GM18868 (cell line): ENCODE measurements around the gene SDR9C7.
"Not testable (repeated sequence)": the region's sequence is repeated elsewhere in the genome, so short reads cannot be mapped to it uniquely, and the experiment has no call there.

Source experiments
- ATAC-seq: cut with Tn5 transposase; IDR thresholded peaks from one replicate; pipeline ENCODE4 v1.9.1; 2021; ENCODE audit warnings: mild to moderate bottlenecking, moderate library complexity; ENCODE audit not compliant: unreplicated experiment

Gene SDR9C7

DNA sequence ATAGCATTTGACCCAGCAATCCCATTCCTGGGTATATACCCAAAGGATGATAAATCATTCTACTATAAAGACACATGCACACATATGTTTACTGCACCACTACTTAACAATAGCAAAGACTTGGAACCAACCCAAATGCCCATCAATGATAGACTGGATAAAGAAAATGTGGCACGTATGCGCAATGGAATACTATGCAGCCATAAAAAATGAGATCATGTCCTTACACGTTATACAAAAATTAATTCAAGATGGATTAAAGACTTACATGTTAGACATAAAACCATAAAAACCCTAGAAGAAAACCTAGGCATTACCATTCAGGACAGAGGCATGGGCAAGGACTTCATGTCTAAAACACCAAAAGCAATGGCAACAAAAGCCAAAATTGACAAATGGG lies 16.1 kb downstream of the SDR9C7 start:
- ATAC-seq = not testable (repeated sequence)

DNA sequence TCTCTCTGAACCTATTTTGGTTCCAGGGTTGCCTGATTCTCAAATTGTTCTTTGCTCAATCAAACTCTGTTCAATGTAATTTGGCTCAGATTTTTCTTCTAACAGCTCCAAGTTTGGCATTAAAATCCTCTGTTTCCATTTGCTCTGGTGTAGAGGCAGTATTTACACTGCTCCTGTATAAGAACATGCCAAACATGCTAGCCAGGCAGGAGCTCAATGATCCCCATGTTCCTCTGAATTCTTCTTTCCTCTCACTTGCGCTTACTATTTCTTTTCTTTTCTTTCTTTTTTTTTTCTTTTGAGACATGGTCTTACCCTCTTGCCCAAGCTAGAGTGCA lies 17.2 kb downstream of the SDR9C7 start:
- no peak for ATAC-seq

DNA sequence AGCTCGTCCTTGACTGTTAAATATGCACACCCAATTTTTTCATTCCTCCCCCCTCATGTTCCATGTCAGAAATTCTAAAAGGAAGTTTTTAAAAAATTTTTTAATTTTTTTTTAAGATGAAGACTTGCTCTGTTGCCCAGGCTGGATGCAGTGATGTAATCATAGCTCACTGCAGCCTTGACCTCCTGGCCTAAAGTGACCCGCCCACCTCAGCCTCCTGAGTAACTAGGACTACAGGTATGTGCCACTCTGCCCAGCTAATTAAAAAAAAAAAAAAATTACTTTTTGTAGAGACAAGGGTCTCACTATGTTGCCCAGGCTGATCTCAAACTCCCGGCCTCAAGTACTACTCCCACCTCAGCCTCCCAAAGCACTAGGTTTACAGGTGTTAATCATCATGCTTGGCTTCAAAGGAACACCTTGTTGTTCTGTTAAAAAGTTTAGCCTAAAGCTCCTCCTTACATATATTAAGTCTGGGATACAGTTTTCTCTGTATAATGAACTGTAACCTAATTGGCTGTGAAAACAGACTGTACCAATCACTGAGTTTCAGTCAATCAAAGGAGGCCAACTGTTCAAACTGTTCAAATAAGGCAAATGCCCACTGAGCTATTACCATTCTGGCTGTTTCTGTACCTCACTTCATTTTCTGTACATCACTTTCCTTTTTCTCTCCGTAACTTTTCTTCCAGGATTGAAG lies 17.8 kb downstream of the SDR9C7 start:
- ATAC-seq = no peak

DNA sequence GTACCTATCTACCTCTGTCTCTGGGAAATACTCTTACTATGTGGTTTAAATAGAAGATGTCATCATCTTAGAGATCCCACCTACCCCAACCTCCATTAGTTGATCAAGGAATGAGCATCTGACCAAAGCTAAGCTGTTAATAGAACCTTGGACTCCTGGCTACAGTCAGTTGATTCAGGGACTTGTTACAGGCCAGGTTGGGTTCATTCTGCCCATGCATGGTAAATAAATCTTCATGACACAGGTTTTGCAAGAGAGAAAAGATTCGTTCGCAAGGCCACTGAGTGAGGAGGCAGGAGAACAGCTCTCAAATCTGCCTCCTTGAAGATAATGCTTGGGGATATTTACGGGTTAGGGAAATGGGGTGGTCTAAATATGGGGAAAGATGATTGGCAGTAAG lies 19.5 kb downstream of the SDR9C7 start:
- ATAC-seq = no peak

DNA sequence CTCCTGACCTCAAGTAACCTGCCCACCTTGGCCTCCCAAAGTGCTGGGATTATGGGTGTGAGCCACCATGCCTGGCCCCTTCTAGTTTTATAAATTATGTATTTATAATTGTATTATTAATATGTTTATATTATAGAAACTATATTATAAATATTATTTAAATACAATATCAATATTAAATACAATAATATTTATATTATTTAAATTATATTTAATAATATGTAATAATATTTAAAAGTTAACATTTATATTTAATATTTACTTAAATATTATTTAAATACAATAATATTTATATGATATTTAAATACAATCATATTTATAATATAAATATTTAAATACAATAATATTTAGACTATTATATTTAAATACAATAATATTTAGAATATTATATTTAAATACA lies 20.0 kb downstream of the SDR9C7 start:
- no peak for ATAC-seq

DNA sequence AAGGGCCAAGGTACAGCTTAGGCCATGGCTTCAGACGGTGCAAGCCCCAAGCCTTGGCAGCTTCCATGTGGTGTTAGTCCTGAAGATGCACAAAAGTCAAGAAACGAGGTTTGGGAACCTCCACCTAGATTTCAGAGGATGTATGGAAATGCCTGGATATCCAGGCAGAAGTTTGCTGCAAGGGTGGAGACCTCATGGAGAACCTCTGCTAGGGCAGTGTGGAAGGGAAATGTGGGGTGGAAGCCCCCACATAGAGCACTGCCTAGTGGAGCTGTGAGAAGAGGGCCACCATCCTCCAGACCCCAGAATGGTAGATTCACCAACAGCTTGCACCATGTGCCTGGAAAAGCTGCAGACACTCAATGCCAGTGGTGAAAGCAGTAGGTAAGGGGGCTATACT lies 24.8 kb downstream of the SDR9C7 start:
- not testable (repeated sequence) for ATAC-seq

DNA sequence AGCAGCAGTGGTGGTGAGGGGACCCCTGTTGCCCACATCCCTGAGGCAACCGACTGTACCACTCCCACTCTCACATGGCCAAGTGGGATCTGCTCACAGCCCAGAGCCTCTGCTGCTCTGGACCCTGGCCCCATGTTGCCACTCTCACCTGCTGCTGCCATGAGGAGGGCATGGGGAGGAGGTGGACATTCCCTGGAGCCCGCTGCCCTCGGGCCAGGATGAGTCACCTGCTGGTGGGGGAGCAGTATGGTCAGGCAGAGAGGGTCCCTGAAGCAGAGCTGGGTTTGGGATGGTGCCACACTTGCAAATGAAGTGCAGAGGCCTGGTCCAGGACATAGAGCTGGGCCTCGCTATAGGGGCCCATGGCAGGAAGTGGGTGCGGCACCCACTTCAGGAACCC lies 26.1 kb downstream of the SDR9C7 start:
- no peak for ATAC-seq

DNA sequence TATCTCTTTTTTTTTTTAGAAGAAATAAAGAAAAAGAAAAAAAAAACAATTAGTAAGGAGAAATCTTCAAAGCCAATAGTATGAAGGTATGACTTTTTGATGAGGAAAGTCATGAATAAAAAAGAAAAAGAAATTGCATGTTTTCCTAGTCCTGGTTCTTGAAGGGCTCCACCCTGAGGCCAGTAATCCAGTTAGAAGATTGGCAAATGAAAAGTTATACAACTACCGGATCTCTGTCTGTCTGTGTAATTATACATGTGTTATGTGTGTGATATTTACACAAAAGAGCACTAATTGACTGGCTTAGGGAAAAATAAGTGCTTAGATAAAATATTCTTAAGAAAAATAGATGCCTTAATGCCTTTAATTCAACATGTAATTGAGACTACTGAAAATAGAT lies 28.4 kb downstream of the SDR9C7 start:
- no peak for ATAC-seq

DNA sequence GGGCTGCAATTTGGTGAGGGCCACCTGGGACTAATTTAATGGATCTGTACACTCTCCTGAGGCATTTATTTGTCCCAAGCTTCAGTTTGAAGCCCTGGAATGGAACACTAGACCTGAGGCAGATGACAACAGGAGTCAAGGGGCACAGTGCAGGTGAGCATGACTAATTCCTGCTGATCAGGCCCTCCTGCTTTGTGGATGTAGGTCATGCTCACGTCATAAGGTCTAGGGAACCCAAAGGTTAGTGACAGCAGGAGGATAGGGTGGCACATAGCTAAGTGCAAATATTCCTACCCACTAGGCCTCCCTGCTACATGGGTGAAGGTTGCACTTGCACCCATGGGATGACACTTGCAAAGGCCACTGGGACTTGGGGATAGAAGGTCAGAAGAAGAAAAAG lies 30.8 kb downstream of the SDR9C7 start:
- no peak for ATAC-seq

DNA sequence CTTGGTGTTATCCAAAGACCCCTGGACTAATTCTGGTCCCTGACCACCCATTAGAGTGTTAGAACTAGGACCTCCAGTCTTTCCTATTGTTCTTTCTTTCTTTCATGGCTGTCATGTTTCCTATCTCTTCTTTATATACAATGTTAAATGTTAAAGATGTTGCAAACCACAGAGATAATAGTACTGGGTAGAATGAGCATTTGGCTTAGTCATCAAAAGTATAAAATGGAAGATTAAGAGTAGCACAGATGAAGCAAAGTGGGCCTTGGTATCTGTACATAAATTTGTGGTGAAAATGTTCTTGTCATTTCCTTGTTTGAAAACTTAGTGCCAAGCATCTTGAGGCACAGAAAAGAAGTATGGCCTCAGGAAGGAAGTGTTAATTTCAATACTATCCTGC lies 32.9 kb downstream of the SDR9C7 start:
- not testable (repeated sequence) for ATAC-seq

DNA sequence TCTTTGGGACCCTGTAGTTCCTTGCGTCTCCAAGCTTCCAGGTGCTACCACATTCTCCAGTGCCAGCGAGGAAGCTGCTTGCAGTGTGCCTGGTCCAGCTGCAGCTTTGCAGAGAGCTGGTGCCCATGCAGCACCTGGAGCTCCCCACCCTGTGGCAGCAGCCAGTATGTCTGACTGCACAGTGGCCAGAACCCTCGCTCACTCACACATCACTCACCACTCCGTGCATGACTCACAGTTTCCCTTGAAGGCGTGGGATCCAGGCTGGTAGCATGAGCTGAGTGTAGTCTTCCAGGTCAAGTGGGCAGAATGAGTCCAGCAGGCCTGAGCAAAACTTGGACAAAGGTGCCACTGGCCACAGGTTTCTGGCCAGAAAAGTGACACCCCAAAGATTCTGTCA lies 33.6 kb downstream of the SDR9C7 start:
- no peak for ATAC-seq

DNA sequence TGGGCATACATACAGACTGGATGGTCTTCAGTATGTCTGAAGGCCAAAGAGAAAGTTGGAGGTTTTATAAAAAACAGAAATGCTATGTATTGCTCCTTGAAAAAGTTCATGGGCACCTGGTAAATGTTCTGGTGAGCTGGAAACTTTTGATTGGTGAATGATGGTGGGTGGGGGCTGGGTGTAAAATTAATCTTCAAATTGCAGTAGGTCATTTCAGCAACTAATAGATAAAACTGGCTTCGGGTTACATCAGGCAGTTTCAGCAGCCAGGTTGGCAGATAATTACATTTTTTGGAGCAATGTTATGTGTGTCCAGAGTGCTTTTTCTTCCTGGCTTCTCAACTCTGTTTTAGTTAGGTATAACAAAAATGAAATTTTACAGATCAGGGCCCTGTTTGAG lies 35.3 kb downstream of the SDR9C7 start:
- no peak for ATAC-seq

DNA sequence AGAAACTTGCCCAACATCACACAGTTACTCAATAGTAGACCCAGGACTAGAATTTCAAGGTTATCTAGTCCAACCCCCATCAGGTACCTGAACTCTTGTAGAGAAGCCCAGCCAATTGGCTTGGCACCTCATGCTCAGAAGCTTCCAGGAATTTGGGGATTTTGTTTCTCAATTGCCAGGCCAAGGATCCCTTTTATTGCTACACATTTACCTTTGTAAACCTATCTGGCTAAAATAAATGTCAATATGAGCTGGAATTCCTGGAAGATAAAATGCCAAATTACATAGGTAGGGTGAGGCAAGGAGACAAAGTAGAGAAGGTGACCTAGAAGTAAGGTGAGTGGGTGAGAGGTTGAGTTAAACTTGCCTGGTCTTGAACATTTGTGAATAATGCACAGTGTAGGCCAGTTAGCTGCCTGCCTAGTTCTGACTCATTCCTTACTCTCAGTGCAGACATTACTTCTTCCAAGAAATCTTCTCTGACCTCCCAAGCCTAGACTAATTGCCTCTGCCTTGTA lies 36.3 kb downstream of the SDR9C7 start:
- no peak for ATAC-seq

DNA sequence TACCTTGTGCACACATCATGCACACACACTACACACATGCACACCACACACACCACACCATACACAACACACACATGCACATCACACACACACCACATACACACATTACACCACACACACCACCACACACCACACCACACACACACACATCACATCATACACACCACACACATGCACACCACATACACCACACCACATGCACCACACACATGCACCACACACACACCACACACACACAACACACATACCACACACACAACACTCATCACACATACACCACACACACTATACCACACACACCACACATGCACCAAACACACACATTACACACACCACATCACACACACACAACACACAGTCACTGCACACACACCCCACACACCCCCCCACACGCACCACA lies 38.1 kb downstream of the SDR9C7 start:
- no peak for ATAC-seq

DNA sequence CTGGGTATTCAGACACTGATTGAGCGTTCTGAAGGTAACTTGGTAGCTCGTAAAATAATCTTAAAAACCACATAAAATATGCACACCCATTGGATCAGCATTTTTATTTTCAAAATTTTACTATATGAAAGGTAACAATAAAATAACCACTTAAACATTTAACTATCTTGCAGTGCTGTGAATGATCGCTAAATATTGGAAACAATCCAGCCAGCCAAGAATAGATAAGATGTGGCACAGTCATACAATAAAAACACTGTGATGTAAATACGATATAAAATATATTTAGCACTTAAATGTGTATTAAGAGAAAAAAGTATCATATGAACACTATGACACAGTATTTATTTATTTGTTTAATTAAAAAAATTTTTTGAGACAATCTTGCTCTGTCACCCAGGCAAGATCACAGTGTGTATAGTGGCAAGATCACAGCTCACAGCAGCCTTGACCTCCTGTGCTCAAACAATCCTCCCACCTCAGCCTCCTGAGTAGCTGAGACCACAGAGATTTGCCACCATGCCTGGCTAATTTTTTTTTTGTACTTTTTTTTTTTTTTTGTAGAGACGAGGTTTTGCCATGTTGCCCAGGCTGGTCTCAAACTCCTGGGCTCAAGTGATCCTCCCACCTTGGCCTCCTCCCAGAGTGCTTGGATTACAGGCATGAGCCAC lies 39.4 kb downstream of the SDR9C7 start:
- ATAC-seq = no peak

DNA sequence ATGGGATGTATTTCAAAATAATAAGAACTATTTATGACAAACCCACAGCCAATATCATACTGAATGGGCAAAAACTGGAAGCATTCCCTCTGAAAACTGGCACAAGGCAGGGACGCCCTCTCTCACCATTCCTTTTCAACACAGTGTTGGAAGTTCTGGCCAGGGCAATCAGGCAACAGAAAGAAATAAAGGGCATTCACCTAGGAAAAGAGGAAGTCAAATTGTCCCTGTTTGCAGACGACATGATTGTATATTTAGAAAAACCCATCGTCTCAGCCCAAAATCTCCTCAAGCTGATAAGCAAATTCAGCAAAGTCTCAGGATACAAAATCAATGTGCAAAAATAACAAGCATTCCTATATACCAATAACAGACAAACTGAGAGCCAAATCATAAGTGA lies 42.3 kb downstream of the SDR9C7 start:
- ATAC-seq = not testable (repeated sequence)

DNA sequence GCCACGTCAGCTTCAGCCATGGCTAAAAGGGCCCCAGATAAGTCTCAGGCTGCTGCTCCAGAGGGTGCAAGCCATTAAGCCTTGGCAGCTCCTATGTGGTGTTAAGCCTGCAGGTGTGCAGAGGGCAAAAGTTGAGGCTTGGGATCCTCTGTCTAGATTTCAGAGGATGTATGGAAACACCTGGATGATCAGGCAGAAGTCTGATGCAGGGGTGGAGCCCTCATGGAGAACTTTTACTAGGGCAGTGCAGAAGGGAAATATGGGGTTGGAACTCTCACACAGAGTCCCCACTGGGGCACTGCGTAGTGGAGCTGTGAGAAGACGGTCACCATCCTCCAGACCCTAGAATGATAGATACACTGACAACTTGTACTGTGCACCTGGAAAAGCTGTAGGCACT lies 47.9 kb downstream of the SDR9C7 start:
- ATAC-seq = no peak

DNA sequence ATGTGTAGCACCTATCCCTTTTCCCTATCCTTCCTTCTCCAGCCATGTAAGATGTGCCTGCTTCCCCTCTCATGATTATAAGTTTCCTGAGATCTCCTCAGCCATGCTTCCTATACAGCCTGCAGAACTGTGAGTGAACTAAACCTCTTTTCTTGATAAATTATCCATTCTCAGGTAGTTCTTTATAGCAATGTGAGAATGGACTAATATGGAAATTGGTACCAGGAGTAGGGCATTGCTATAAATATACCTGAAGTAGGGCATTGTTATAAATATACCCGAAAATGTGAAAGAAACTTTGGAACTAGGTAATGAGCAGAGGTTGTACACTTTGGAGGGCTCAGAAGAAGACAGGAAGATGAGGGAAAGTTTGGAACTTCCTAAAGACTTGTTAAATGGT lies 48.9 kb downstream of the SDR9C7 start:
- no peak for ATAC-seq

DNA sequence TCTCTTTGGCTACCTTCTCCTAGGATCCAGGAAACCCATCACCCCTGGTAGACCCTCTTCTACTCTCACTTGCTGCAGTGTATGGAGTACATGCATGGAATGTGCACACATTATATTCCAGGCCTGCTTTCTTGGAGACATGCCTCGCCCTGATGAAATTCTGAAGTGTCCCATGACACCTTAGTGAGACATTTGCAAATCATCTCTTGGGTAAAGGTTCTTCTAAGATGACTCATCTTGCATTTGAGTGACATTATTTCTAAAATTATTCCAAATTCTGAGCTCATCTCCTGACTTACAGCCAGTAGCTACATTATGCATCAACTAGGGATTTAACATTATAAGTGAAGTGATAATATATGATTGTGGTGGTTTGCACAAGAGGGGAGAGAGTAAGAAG lies 49.8 kb downstream of the SDR9C7 start:
- ATAC-seq = no peak

DNA sequence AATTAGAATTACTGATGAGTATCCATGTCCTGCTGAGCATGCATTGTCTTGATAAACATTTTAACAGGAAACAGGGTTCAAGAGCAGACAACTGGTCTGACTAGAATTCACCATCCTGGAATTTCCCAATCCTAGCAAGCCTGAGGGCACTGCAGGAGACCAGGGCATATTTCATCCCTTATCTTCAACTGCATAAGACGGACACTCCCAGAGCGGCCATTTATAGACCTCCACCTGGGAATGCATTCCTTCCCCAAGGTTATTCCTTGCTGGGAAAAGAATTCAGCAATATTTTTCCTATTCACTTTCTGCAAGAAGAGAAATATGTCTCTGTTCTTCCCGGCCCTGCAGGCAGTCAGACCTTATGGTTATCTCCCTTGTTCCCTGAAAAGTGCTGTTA lies 51.8 kb downstream of the SDR9C7 start:
- not testable (repeated sequence) for ATAC-seq

DNA sequence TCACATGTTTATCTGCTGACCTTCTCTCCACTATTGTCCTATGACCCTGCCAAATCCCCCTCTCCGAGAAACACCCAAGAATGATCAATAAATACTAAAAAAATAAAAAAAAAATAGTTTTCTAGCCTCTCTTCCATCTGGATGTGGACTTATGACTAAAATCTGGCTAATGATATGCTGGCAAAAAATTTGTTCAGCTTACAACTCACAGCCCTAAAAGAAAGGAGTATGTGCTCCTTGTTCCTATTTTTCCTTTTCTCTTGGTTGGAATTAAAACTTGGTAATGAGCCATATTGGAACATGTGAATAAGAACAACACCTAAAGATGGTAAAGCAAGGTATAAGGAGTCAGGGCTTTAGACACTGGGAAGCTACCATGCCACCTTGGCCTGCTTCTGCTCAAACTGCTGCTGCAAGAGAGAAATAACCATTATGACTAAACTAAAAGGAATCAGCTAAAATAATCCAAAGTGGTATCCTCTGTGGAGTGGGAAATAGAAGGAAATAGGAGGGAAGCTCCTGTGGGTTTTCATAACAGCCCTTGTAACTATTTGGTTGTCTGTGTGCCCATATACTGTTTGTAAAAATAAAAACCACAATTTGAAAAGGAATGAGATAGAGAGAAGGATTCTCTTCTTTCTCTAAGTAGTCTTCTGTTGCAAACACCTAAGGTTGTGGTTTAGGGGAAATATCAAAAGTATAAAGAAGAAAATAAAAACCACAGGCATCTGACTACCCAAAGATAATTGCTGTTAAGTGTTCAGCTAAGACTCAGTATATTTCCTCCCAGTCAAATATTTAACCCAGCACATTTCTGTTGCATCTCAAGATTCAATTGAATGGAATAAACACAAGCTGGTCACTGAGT lies 53.8 kb downstream of the SDR9C7 start:
- no peak for ATAC-seq
